Mesendoderm (in vitro differentiated cells): Measurements from ENCODE around the gene SYCP3.

Experiments
- DNase-seq: peaks from one replicate; pipeline ENCODE4 v3.0.0; 2013
- H2AK5ac ChIP-seq: 2 replicates; pipeline ENCODE4 v1.6.1; 2013; ENCODE audit warnings: low read length, inconsistent platforms
- H2BK120ac ChIP-seq: 2 replicates; pipeline ENCODE4 v1.6.1; 2013; ENCODE audit warnings: low read depth, mild to moderate bottlenecking, low read length, moderate library complexity, mixed read lengths
- H2BK15ac ChIP-seq: replicated peaks from 2 replicates; pipeline ENCODE4 v1.6.1; 2013; ENCODE audit warnings: low read depth, mild to moderate bottlenecking, moderate library complexity
- H2BK5ac ChIP-seq: 2 replicates; pipeline ENCODE4 v1.6.1; 2013; ENCODE audit warnings: low read length, inconsistent platforms
- H3K18ac ChIP-seq: 2 replicates; pipeline ENCODE4 v1.6.1; 2013; ENCODE audit warnings: mild to moderate bottlenecking, low read length, mixed read lengths
- H3K23ac ChIP-seq: one replicate; pipeline ENCODE4 v1.6.1; 2013; ENCODE audit warnings: low read length
- H3K27ac ChIP-seq: 2 replicates; pipeline ENCODE4 v1.5.1; 2013; ENCODE audit warnings: low read depth, mild to moderate bottlenecking, inconsistent platforms, low read length, moderate library complexity
- H3K27me3 ChIP-seq: 2 replicates; pipeline ENCODE4 v1.6.1; 2013; ENCODE audit warnings: low read length, control low read depth, mild to moderate bottlenecking, inconsistent platforms; ENCODE audit not compliant: insufficient read depth, poor library complexity
- H3K36me3 ChIP-seq: 2 replicates; pipeline ENCODE4 v1.6.1; 2013; ENCODE audit warnings: low read length, inconsistent platforms; ENCODE audit not compliant: control insufficient read depth, insufficient read depth
- H3K4ac ChIP-seq: one replicate; pipeline ENCODE4 v1.6.1; 2013; ENCODE audit warnings: low read depth, mild to moderate bottlenecking, low read length, moderate library complexity
- H3K4me1 ChIP-seq: 2 replicates; pipeline ENCODE4 v1.6.1; 2013; ENCODE audit warnings: low read depth, low read length, inconsistent platforms; ENCODE audit not compliant: control insufficient read depth
- H3K4me2 ChIP-seq: 2 replicates; pipeline ENCODE4 v1.6.1; 2013; ENCODE audit warnings: low read length
- H3K4me3 ChIP-seq: 2 replicates; pipeline ENCODE4 v1.5.1; 2013; ENCODE audit warnings: mild to moderate bottlenecking, low read length
- H3K56ac ChIP-seq: one replicate; pipeline ENCODE4 v1.6.1; 2013; ENCODE audit warnings: low read length
- H3K79me1 ChIP-seq: 2 replicates; pipeline ENCODE4 v1.6.1; 2013; ENCODE audit warnings: low read length, inconsistent platforms
- H3K79me2 ChIP-seq: 2 replicates; pipeline ENCODE4 v1.6.1; 2013; ENCODE audit warnings: mild to moderate bottlenecking, low read length; ENCODE audit not compliant: control insufficient read depth, insufficient read depth
- H3K9ac ChIP-seq: 2 replicates; pipeline ENCODE4 v1.6.1; 2013; ENCODE audit warnings: low read length, inconsistent platforms
- H4K5ac ChIP-seq: one replicate; pipeline ENCODE4 v1.6.1; 2013; ENCODE audit warnings: low read length
- H4K8ac ChIP-seq: one replicate; pipeline ENCODE4 v1.6.1; 2013; ENCODE audit warnings: low read depth, mild to moderate bottlenecking, control low read depth, low read length, moderate library complexity
- WGBS: extraction: QIAGEN DNeasy Blood & Tissue Kit; methylation state at CpG from one replicate; pipeline ENCODE4 v1.1.7; 2013; ENCODE audit warnings: low lambda C conversion rate, missing lambda C conversion rate; ENCODE audit not compliant: insufficient coverage; ENCODE audit errors: extremely low coverage; 5-methylcytosine and 5-hydroxymethylcytosine counted together

The SYCP3 gene

GRCh38 chr12:101764051-101764792 is 25.0 kb upstream of the SYCP3 start:
- no peak overlapping the region for H3K9ac ChIP-seq
- no peaks in the 10 kb centered on the region for H3K27me3 ChIP-seq
- H3K18ac ChIP-seq: no peak overlapping the region
- H3K4me1 ChIP-seq: no peaks in the 10 kb centered on the region
- no CpG with 5 or more reads among the region's 5 CpGs for WGBS
- no peak overlapping the region for H3K27ac ChIP-seq
- no peak overlapping the region for H3K4me3 ChIP-seq
- H3K79me2 ChIP-seq: no peaks in the 10 kb centered on the region
- H2BK15ac ChIP-seq: no peak overlapping the region
- H2BK5ac ChIP-seq: no peak overlapping the region
- H3K36me3 ChIP-seq: no peaks in the 10 kb centered on the region
- no peak for DNase-seq
- H3K79me1 ChIP-seq: no peaks in the 10 kb centered on the region
- no peak overlapping the region for H3K4ac ChIP-seq
- no peak overlapping the region for H3K56ac ChIP-seq
- H2BK120ac ChIP-seq: no peak overlapping the region
- H3K4me2 ChIP-seq: no peak overlapping the region
- H3K23ac ChIP-seq: no peak overlapping the region
- no peak overlapping the region for H2AK5ac ChIP-seq
- H4K8ac ChIP-seq: no peak overlapping the region
- no peak overlapping the region for H4K5ac ChIP-seq

- no peak for DNase-seq
- Histone ChIP-seq H2BK120ac (no peak overlapping the region), H3K9ac (no peak overlapping the region), H2AK5ac (no peak overlapping the region), H2BK5ac (no peak overlapping the region), H3K18ac (no peak overlapping the region), H3K4me3 (no peak overlapping the region), H3K4me1 (no peaks in the 10 kb centered on the region), H3K23ac (peak overlapping the region; percentile 57), H3K36me3 (no peaks in the 10 kb centered on the region), H3K4me2 (no peak overlapping the region), H3K4ac (no peak overlapping the region), H3K56ac (no peak overlapping the region), H3K79me2 (no peaks in the 10 kb centered on the region), H3K79me1 (no peaks in the 10 kb centered on the region), H3K27me3 (no peaks in the 10 kb centered on the region), H2BK15ac (no peak overlapping the region), H4K8ac (no peak overlapping the region), H4K5ac (no peak overlapping the region), H3K27ac (no peak overlapping the region)
- WGBS: no CpG with 5 or more reads among the region's 6 CpGs
Measured at GRCh38 chr12:101763246-101763931, 24.1 kb upstream of the SYCP3 start.

- Histone ChIP-seq H3K18ac (no peak overlapping the region), H2BK15ac (no peak overlapping the region), H3K27ac (no peak overlapping the region), H3K4me3 (no peak overlapping the region), H3K56ac (no peak overlapping the region), H3K4ac (no peak overlapping the region), H3K27me3 (no peaks in the 10 kb centered on the region), H3K4me1 (no peaks in the 10 kb centered on the region), H3K23ac (no peak overlapping the region), H2AK5ac (no peak overlapping the region), H3K79me2 (no peaks in the 10 kb centered on the region), H3K79me1 (no peaks in the 10 kb centered on the region), H2BK5ac (no peak overlapping the region), H4K5ac (no peak overlapping the region), H3K4me2 (no peak overlapping the region), H4K8ac (no peak overlapping the region), H3K9ac (no peak overlapping the region), H3K36me3 (no peaks in the 10 kb centered on the region), H2BK120ac (no peak overlapping the region)
- no peak for DNase-seq
- WGBS: no CpG with 5 or more reads among the region's 4 CpGs
Measured at GRCh38 chr12:101761781-101762180, 22.5 kb upstream of the SYCP3 start.

- no peak overlapping the region for H2AK5ac ChIP-seq
- H3K27me3 ChIP-seq: no peaks in the 10 kb centered on the region
- H3K4me2 ChIP-seq: no peak overlapping the region
- H3K36me3 ChIP-seq: no peaks in the 10 kb centered on the region
- no peak overlapping the region for H2BK120ac ChIP-seq
- no peaks in the 10 kb centered on the region for H3K4me1 ChIP-seq
- no peak overlapping the region for H2BK15ac ChIP-seq
- no peak overlapping the region for H3K23ac ChIP-seq
- no peak overlapping the region for H4K8ac ChIP-seq
- H2BK5ac ChIP-seq: no peak overlapping the region
- no peaks in the 10 kb centered on the region for H3K79me1 ChIP-seq
- no peak overlapping the region for H3K56ac ChIP-seq
- H3K79me2 ChIP-seq: no peaks in the 10 kb centered on the region
- H3K4ac ChIP-seq: no peak overlapping the region
- no peak overlapping the region for H3K27ac ChIP-seq
- no peak overlapping the region for H3K4me3 ChIP-seq
- no peak overlapping the region for H3K18ac ChIP-seq
- WGBS: no CpG with 5 or more reads among the region's 5 CpGs
- no peak overlapping the region for H3K9ac ChIP-seq
- no peak for DNase-seq
- no peak overlapping the region for H4K5ac ChIP-seq
Measured at GRCh38 chr12:101761350-101761749, 22.1 kb upstream of the SYCP3 start.

- peak; percentile 37 for DNase-seq
Measured at GRCh38 chr12:101759396-101760047, 20.3 kb upstream of the SYCP3 start.

More at GRCh38 chr12:101759396-101760047, 20.3 kb upstream of the SYCP3 start:
- H3K9ac ChIP-seq: no peak overlapping the region
- H4K5ac ChIP-seq: no peak overlapping the region
- H2BK5ac ChIP-seq: no peak overlapping the region
- H3K56ac ChIP-seq: no peak overlapping the region
- H2BK15ac ChIP-seq: no peak overlapping the region
- H3K27ac ChIP-seq: no peak overlapping the region
- H3K79me2 ChIP-seq: no peaks in the 10 kb centered on the region
- no peak overlapping the region for H3K4ac ChIP-seq
- no peak overlapping the region for H3K18ac ChIP-seq
- no peaks in the 10 kb centered on the region for H3K27me3 ChIP-seq
- no peak overlapping the region for H3K4me3 ChIP-seq
- no peak overlapping the region for H3K4me2 ChIP-seq
- WGBS: no CpG with 5 or more reads among the region's 5 CpGs
- H3K23ac ChIP-seq: no peak overlapping the region
- no peaks in the 10 kb centered on the region for H3K79me1 ChIP-seq
- H3K4me1 ChIP-seq: no peaks in the 10 kb centered on the region
- no peak overlapping the region for H2BK120ac ChIP-seq
- H3K36me3 ChIP-seq: no peaks in the 10 kb centered on the region
- H4K8ac ChIP-seq: no peak overlapping the region
- H2AK5ac ChIP-seq: no peak overlapping the region
